ENCODE measurements around the gene MPV17.

GRCh38 chr2:27303093-27304025, 19.5 kb downstream of the MPV17 start:
- TF ChIP-seq BDP1 (IDR thresholded peaks at IDR 0.05; ENCODE audit: insufficient read depth, insufficient read length) (no peak), XRCC5 (IDR thresholded peaks at IDR 0.05; ENCODE audit: low read depth, low read length) (no peak), EZH2 (IDR thresholded peaks at IDR 0.05; ENCODE audit: borderline replicate concordance, low read depth, low read length) (no peak), SRF (CRISPR knock-in tag; IDR thresholded peaks at IDR 0.05) (no peak), SMC3 (conservative IDR thresholded peaks at IDR 0.05; ENCODE audit: insufficient read depth, low read depth, low read length) (peak; percentile 73; the same call in 1 of the 2 replicates), ZNF76 (CRISPR knock-in tag; IDR thresholded peaks at IDR 0.05; ENCODE audit: borderline replicate concordance) (no peak), KDM1A (IDR thresholded peaks at IDR 0.05) (no peak), TEAD4 (IDR thresholded peaks at IDR 0.05; ENCODE audit: low read length) (no peak), TEAD4 (CRISPR knock-in tag; IDR thresholded peaks at IDR 0.05; ENCODE audit: borderline replicate concordance) (no peak), RAD21 (CRISPR knock-in tag; conservative IDR thresholded peaks at IDR 0.05 in 1 of 2, IDR thresholded peaks at IDR 0.05 in 1 of 2) (peak; percentile 80 to 85), REST (IDR thresholded peaks at IDR 0.05; ENCODE audit: borderline replicate concordance) (peak; percentile 76; the same call in 1 of the 2 replicates), REST (CRISPR knock-in tag; IDR thresholded peaks at IDR 0.05; ENCODE audit: low read depth) (no peak), ATF7 (IDR thresholded peaks at IDR 0.05) (peak; percentile 93), HDAC2 (IDR thresholded peaks at IDR 0.05) (no peak)
- TF ChIP-seq, protein P1, sequence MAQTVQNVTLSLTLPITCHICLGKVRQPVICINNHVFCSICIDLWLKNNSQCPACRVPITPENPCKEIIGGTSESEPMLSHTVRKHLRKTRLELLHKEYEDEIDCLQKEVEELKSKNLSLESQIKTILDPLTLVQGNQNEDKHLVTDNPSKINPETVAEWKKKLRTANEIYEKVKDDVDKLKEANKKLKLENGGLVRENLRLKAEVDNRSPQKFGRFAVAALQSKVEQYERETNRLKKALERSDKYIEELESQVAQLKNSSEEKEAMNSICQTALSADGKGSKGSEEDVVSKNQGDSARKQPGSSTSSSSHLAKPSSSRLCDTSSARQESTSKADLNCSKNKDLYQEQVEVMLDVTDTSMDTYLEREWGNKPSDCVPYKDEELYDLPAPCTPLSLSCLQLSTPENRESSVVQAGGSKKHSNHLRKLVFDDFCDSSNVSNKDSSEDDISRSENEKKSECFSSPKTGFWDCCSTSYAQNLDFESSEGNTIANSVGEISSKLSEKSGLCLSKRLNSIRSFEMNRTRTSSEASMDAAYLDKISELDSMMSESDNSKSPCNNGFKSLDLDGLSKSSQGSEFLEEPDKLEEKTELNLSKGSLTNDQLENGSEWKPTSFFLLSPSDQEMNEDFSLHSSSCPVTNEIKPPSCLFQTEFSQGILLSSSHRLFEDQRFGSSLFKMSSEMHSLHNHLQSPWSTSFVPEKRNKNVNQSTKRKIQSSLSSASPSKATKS (CRISPR knock-in tag; IDR thresholded peaks at IDR 0.05), result no peak

Data from K562 (cell line).